Heart right ventricle (tissue), 16 donors: ENCODE measurements around the gene COX10. TPM values are rescaled to one million over a fixed set of nuclear protein-coding genes. Genes with fewer than 3 reads are reported as not detected.

ENCODE experiments used
- ATAC-seq, 8 donors: fragments of 200-7000 bp; cut with Tn5 transposase; one replicate each; pipeline ENCODE4 v1.9.1; 2020; ENCODE audit warnings: mild to moderate bottlenecking in 8 of 8, moderate library complexity in 8 of 8, moderate number of reproducible peaks in 1 of 8
- DNase-seq, 2 donors: peaks; one replicate each; pipeline ENCODE4 v3.0.0-alpha.2; 2020
- H3K27ac ChIP-seq, 10 donors: fragments of 200-600 bp; sonication (generic) in 2 of 10; one replicate each; pipeline versions ENCODE4 v1.5.0 to v1.8.0; 2020 to 2022; ENCODE audit warnings: mild to moderate bottlenecking in 3 of 10
- H3K27me3 ChIP-seq, 7 donors: fragments of 200-600 bp; one replicate each; pipeline ENCODE4 v1.8.0; 2021 to 2022; ENCODE audit warnings: mild to moderate bottlenecking in 2 of 7
- H3K36me3 ChIP-seq, 9 donors: fragments of 200-600 bp; sonication (generic) in 1 of 9; one replicate each; pipeline versions ENCODE4 v1.5.0 to v1.8.0; 2020 to 2022; ENCODE audit warnings: mild to moderate bottlenecking in 2 of 9
- H3K4me1 ChIP-seq, 9 donors: fragments of 200-600 bp; sonication (generic) in 1 of 9; one replicate each; pipeline versions ENCODE4 v1.5.0 to v1.8.0; 2020 to 2022; ENCODE audit warnings: mild to moderate bottlenecking in 4 of 9
- H3K4me3 ChIP-seq, 10 donors: fragments of 200-600 bp; sonication (generic) in 2 of 10; one replicate each; pipeline versions ENCODE4 v1.5.0 to v1.8.0; 2020 to 2022; ENCODE audit warnings: mild to moderate bottlenecking in 7 of 10, moderate library complexity in 2 of 10
- H3K9me3 ChIP-seq, 11 donors: fragments of 200-600 bp in 10 of 11; sonication (generic) in 2 of 11; one replicate each; pipeline versions ENCODE4 v1.5.0 to v1.8.0; 2013 to 2022; ENCODE audit warnings: mild to moderate bottlenecking in 2 of 11, control low read depth in 1 of 11, moderate library complexity in 1 of 11
- CTCF ChIP-seq, 9 donors: fragments of 200-600 bp; sonication (generic) in 2 of 9; IDR thresholded peaks; one replicate each; pipeline versions ENCODE4 v1.5.0 to v1.8.0; 2021 to 2022; ENCODE audit warnings: antibody characterized with exemption in 9 of 9, mild to moderate bottlenecking in 5 of 9, moderate library complexity in 1 of 9
- WGBS, 2 donors: extraction: QIAGEN DNeasy Blood & Tissue Kit; methylation state at CpG; one replicate each; pipeline ENCODE4 v1.1.7; 2013; ENCODE audit warnings: inconsistent platforms in 1 of 2; 5-methylcytosine and 5-hydroxymethylcytosine counted together
- intact Hi-C, 10 donors: fragments of 100-400 bp; cut with DNase I; formaldehyde crosslinking; loops; one replicate each; pipeline versions ENCODE4 v1.11.1 to v1.14.2; 2022
- polyA plus RNA-seq, 2 donors: library from polyadenylated mRNA; stranded (reverse); fragments of 200-250 nt; gene quantifications; one replicate each; pipeline ENCODE4 v1.2.3, GENCODE V29; 2013
- total RNA-seq, 10 donors: library from RNA; stranded (reverse); fragmentation: NEBNext Ultra II Directional in 3 of 10; extraction: Animal tissue kit (Norgen Biotek cat#: 25700) in 3 of 10; gene quantifications; one replicate each; pipeline versions ENCODE4 v1.2.1 to v1.2.4, GENCODE V29; 2021 to 2023
- donor health status: Arrhythmogenic right ventricular cardiomyopathy.
- donor health status: ischemic (EF 13 %, LVEDD 7.1; RV severe dilation, severe dysfunction).
- donor health status: healthy with polysubstance abuse.
- donor health status: DM: no; HTN: yes; CAD: no.
- donor health status: DM: no; HTN: no; CAD: no.
- donor health status: ischemic (EF 25% LVEDD 6.9; RV normal size, moderate dysfunction).
- donor health status: ischemic (EF 25% LVEDD 5.7; RV mildly dilated, moderate dysfunction).
- donor health status: healthy.
- donor health status: DM: yes; HTN: yes; CAD: no.
- donor health status: Ischemic cardiomyopathy.
- donor health status: ischemic (EF 35%, LVEDD 5.7; RV mildly dilated, moderate dysfunction).
- donor health status: nonischemic (EF 11% LVEDD 7.7; RV severe dilation, severe dysfunction).
- donor health status: DM: yes; HTN: yes; CAD: no.
- donor health status: PGD.
- donor health status: ischemic (EF 29% LVEDD 5.4; RV normal size, mild dysfunction).
- donor health status: nonischemic (EF 23%, LVEDD 6.1; RV moderate dilation, normal function).

The COX10 gene
- total and polyA plus RNA-seq, 12 donors: 18.7 to 73.1 (median 54.0) TPM

- 95 to 96% methylated on average over 10 of the region's 10 CpGs for WGBS, 2 donors
- intact Hi-C loops: loop anchor here in 7 of 10 donors (5.0 to 10.0 kb wide), 6 partner anchors 97 to 611 kb away; partner anchors contain the start of genes COX10 (in 2 of the 7) and HS3ST3B1 (in 2 of the 7)
- Histone ChIP-seq H3K9me3 (no peaks in the 10 kb centered on the region), H3K4me1 (peaks cover 0 to 65% (median 11%) of the 10 kb centered on the region in 9 donors), H3K27ac (peak overlapping the region in 7 of 10 donors; percentile 12 to 74 (median 59)), H3K27me3 (no peaks in the 10 kb centered on the region), H3K36me3 (peaks cover 0 to 44% (median 0%) of the 10 kb centered on the region in 9 donors), H3K4me3 (no peak overlapping the region)
- no peak for TF ChIP-seq CTCF (IDR thresholded peaks at IDR 0.05)
- peak in 1 of 8 donors; percentile 9 for ATAC-seq
- DNase-seq: no peak
Observed at GRCh38 chr17:14205380-14205779, 136.1 kb downstream of the COX10 start.

- peak overlapping the region in 7 of 10 donors; percentile 12 to 79 (median 59) for H3K27ac ChIP-seq
- 56 to 62% methylated on average over 13 of the region's 13 CpGs for whole genome bisulfite sequencing, 2 donors
- TF ChIP-seq CTCF (IDR thresholded peaks at IDR 0.05): peak in 1 of 9 donors; percentile 14
- intact Hi-C loops: loop anchor here in 7 of 10 donors (5.0 to 10.0 kb wide), 6 partner anchors 96 to 611 kb away; partner anchors contain the start of genes COX10 (in 2 of the 7) and HS3ST3B1 (in 2 of the 7)
- no peak overlapping the region for H3K4me3 ChIP-seq
- H3K27me3 ChIP-seq: no peaks in the 10 kb centered on the region
- peaks cover 0 to 44% (median 0%) of the 10 kb centered on the region in 9 donors for H3K36me3 ChIP-seq
- H3K4me1 ChIP-seq: peaks cover 0 to 58% (median 11%) of the 10 kb centered on the region in 9 donors
- DNase-seq: peak; percentile 72 to 80
- no peaks in the 10 kb centered on the region for H3K9me3 ChIP-seq
- ATAC-seq: peak; percentile 71 to 98 (median 96)
Observed at GRCh38 chr17:14205992-14206461, 136.7 kb downstream of the COX10 start.

GRCh38 chr17:14206891-14207290 lies 137.6 kb downstream of the COX10 start:
- no peak for TF ChIP-seq CTCF (IDR thresholded peaks at IDR 0.05)
- Histone ChIP-seq H3K27ac (peak overlapping the region in 2 of 10 donors; percentile 74 to 79), H3K27me3 (no peaks in the 10 kb centered on the region), H3K36me3 (peaks cover 0 to 44% (median 0%) of the 10 kb centered on the region in 9 donors), H3K4me3 (no peak overlapping the region), H3K9me3 (no peaks in the 10 kb centered on the region), H3K4me1 (peaks cover 0 to 50% (median 5%) of the 10 kb centered on the region in 9 donors)
- 96 to 97% methylated on average over 29 of the region's 29 CpGs for WGBS, 2 donors
- no peak for ATAC-seq
- intact Hi-C loops: loop anchor here in 7 of 10 donors (5.0 to 10.0 kb wide), 6 partner anchors 95 to 612 kb away; partner anchors contain the start of genes COX10 (in 2 of the 7) and HS3ST3B1 (in 2 of the 7)
- no peak for DNase-seq

GRCh38 chr17:14207791-14208190 lies 138.5 kb downstream of the COX10 start:
- no peak for TF ChIP-seq CTCF (IDR thresholded peaks at IDR 0.05)
- no peak for ATAC-seq
- intact Hi-C loops: loop anchor here in 7 of 10 donors (5.0 to 10.0 kb wide), 6 partner anchors 95 to 613 kb away; partner anchors contain the start of genes COX10 (in 2 of the 7) and HS3ST3B1 (in 2 of the 7)
- Histone ChIP-seq H3K36me3 (peaks cover 0 to 44% (median 0%) of the 10 kb centered on the region in 9 donors), H3K9me3 (no peaks in the 10 kb centered on the region), H3K4me3 (no peak overlapping the region), H3K27me3 (no peaks in the 10 kb centered on the region), H3K27ac (no peak overlapping the region), H3K4me1 (peaks cover 0 to 41% (median 5%) of the 10 kb centered on the region in 9 donors)
- 94 to 97% methylated on average over 5 of the region's 5 CpGs for WGBS, 2 donors
- no peak for DNase-seq
